HCT116 (cell line): Measurements from ENCODE around the gene PRL.

Experiments
- CBX3 ChIP-seq: IDR thresholded peaks from 2 replicates; pipeline ENCODE4 v1.6.1; 2012; ENCODE audit warnings: low read depth
- CEBPB ChIP-seq: IDR thresholded peaks from 2 replicates; pipeline ENCODE4 v1.6.1; 2012; ENCODE audit warnings: low read depth
- CTCF ChIP-seq, 3 experiments: fragments of 200-600 bp in 1 of 3; sonication (generic) in 1 of 3; IDR thresholded peaks in 2 of 3; conservative IDR thresholded peaks in 1 of 3; 2 replicates each; pipeline ENCODE4 v1.5.1; 2012 to 2017; ENCODE audit warnings: low read depth in 2 of 3, low read length in 2 of 3, antibody characterized with exemption in 1 of 3, borderline replicate concordance in 1 of 3, control low read depth in 1 of 3, mild to moderate bottlenecking in 1 of 3, mixed read lengths in 1 of 3, mixed run types in 1 of 3, moderate library complexity in 1 of 3; ENCODE audit not compliant: insufficient read depth in 1 of 3
- EZH2 ChIP-seq: fragments of 200-600 bp; sonication (generic); IDR thresholded peaks from 2 replicates; pipeline ENCODE4 v1.6.1; 2017; ENCODE audit warnings: antibody characterized with exemption, mixed run types
- EZH2phosphoT487 ChIP-seq: fragments of 200-600 bp; IDR thresholded peaks from 2 replicates; pipeline ENCODE4 v1.6.1; 2018; ENCODE audit warnings: antibody characterized with exemption, borderline replicate concordance
- FOSL1 ChIP-seq: IDR thresholded peaks from 2 replicates; pipeline ENCODE4 v1.6.1; 2012; ENCODE audit warnings: low read depth
- MAX ChIP-seq: IDR thresholded peaks from 2 replicates; pipeline ENCODE4 v1.6.1; 2012
- POLR2A ChIP-seq: IDR thresholded peaks from 2 replicates; pipeline ENCODE4 v1.7.0; 2011; ENCODE audit warnings: borderline replicate concordance; ENCODE audit not compliant: insufficient read depth, insufficient read length; ENCODE audit errors: extremely low read depth
- POLR2AphosphoS5 ChIP-seq: IDR thresholded peaks from 2 replicates; pipeline ENCODE4 v1.6.1; 2011; ENCODE audit warnings: mild to moderate bottlenecking, low read depth, low read length, moderate library complexity
- REST ChIP-seq: IDR thresholded peaks from 2 replicates; pipeline ENCODE4 v1.6.1; 2012; ENCODE audit warnings: low read depth
- SRF ChIP-seq: IDR thresholded peaks from 2 replicates; pipeline ENCODE4 v1.6.1; 2012; ENCODE audit warnings: low read depth
- YY1 ChIP-seq: IDR thresholded peaks from 2 replicates; pipeline ENCODE4 v1.6.1; 2011; ENCODE audit warnings: low read length, low read depth, moderate library complexity, mild to moderate bottlenecking; ENCODE audit not compliant: insufficient replicate concordance; ENCODE audit errors: extremely low read depth
- ZNF274 ChIP-seq: fragments of 200-500 bp; sonication (Bioruptor generic); IDR thresholded peaks from 2 replicates; pipeline ENCODE4 v1.6.1; 2014; ENCODE audit warnings: mild to moderate bottlenecking, low read depth, low read length, inconsistent platforms

- TF ChIP-seq POLR2A: no peak
- no peak for TF ChIP-seq CTCF (IDR thresholded peaks at IDR 0.05 in 2 of 3, conservative IDR thresholded peaks at IDR 0.05 in 1 of 3; ENCODE audit: borderline replicate concordance in 1 of 3, insufficient read depth in 1 of 3, low read depth in 2 of 3, low read length in 2 of 3)
- TF ChIP-seq REST: no peak
- no peak for TF ChIP-seq EZH2phosphoT487
- TF ChIP-seq EZH2: no peak
- no peak for TF ChIP-seq YY1
- no peak for TF ChIP-seq FOSL1
- TF ChIP-seq POLR2AphosphoS5: no peak
- no peak for TF ChIP-seq MAX
- no peak for TF ChIP-seq CEBPB
- TF ChIP-seq CBX3: no peak
- no peak for TF ChIP-seq SRF
- TF ChIP-seq ZNF274: no peak
These were observed 28.6 kb upstream of the PRL start for GRCh38 chr6:22325481-22325880.
